Activated T-cell treated with anti-CD3 and anti-CD28 coated beads for 48 hours (primary cell): ENCODE data around the gene ZSCAN5C.
A peak's percentile ranks its signal among the peaks of the same experiment; 100 is the strongest.
"Not testable (repeated sequence)": the region's sequence is repeated elsewhere in the genome, so short reads cannot be mapped to it uniquely, and the experiment has no call there.

Experiments used
- DNase-seq: peaks from one replicate; pipeline ENCODE4 v3.0.0-alpha.2; 2020; ENCODE audit warnings: low read depth

ZSCAN5C gene

GRCh38 chr19:56191711-56192110 is 10.4 kb upstream of the ZSCAN5C start:
- DNase-seq = no peak

DNA sequence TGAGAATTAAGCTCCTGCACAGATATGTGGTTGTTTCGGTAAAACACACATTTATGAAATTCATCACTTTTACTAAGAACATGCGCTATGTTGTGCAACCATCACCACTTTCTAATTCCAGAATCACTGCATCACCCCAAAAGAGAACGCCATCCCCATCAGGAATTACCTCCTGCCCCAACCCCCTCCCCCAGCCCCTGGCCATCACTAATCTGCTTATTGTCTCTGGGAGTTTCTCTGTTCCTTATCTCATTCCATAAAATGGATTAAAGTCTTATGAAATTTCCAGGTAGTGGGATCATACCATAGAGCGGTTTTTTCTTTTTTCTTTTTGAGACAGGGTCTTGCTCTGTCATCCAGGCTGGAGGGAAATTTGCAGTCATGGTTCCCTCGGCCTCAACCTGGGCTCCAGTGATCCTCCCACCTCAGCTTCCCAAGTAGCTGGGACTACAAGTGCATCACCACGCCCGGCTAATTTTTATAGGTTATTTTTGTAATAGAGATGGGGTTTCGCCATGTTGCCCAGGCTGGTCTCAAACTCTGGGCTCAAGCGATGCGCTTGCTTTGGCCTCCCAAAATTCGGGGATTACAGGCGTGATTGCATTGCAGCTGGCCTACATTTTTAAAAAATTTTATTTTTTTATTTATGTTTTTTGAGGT is 8.0 kb upstream of the ZSCAN5C start:
- no peak for DNase-seq

GRCh38 chr19:56197646-56198045 is 4.4 kb upstream of the ZSCAN5C start, which contains the start of gene ZSCAN5B:
TSS of gene ZSCAN5B (minus strand) at chr19:56197783. CDS start at chr19:56193052, 4,731 bp downstream.
- not testable (repeated sequence) for DNase-seq

- DNase-seq = no peak
Measured at GRCh38 chr19:56199687-56200086, 2.4 kb upstream of the ZSCAN5C start.

- DNase-seq = not testable (repeated sequence)
Measured at GRCh38 chr19:56207581-56207980, 5.5 kb downstream of the ZSCAN5C start.

DNA sequence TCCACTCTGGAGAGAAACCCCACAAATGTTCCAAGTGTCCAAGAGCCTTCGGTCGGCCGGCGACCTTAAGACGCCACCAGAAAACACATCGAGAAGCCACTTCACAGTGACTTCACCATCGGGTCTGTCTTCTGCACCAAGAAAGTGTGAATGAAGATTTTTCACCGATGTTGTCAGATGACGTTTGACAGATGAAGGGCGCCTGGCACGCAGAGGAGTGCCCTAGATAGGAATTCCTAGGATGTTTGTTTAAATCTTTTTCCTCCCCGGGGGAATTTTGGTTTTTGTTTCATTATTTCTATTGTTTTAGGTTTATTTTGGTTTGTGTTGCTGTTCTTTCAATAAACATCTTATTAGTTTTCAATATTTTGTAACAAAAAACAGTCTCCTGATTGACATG is 7.0 kb downstream of the ZSCAN5C start:
- no peak for DNase-seq

DNA sequence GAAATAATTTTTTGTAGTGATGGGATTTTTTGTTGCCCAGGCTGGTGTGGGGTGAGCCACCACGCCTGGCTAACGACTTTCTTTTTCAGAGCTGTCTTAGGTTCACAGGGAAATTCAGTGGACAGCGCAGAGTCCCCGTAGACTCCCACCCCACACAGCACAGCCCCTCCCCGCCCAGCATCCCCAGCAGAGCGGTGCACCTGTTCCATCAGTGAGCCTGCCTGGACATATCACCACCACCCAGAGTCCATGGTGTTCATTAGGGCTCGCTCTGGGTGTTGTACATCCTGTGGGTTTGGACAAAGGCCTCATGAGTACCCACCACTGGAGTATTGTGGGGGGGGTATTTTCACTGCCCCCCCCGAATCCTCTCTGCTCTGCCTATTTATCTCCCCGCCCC is 8.0 kb downstream of the ZSCAN5C start:
- not testable (repeated sequence) for DNase-seq

DNA sequence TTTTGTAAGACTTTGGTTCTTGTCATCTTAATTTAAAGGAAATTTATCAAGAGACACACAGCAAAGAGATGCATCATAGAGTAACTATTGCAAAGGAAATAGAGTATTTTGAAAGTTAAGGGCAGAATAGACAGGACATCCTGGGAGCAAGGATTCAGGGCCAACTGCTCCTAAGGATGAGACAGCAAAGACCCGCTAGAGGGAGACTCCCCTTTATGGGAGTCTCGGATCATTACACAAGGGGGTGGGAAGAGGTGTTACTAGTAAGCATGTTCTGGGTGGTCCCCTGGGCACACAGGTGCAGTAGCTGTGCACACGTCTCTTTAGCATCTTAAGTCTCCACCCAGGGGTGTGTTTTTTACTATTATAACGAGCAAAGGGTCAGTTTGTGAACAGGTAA is 9.6 kb downstream of the ZSCAN5C start:
- no peak for DNase-seq

- DNase-seq = no peak
Measured at GRCh38 chr19:56217039-56217949, 15.2 kb downstream of the ZSCAN5C start.

DNA sequence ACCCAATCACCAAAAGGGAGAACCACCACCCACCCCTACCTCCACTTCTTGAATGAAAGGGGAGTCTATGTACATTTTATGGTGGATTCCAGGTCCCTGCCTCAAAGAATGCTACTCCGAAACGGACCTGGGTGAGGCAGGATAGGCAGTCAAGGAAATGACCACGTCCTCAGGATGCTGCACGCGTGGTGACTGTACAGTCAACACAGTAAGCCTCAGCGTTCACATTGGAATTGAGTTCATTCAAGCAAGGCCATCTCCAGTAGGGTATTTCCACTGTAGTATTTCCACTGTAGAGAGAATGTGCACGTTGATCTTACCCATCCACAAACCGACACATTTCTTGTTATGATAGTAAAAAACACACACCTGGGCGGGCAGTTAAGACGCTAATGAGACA is 16.9 kb downstream of the ZSCAN5C start:
- DNase-seq = no peak

GRCh38 chr19:56221442-56221841 is 19.4 kb downstream of the ZSCAN5C start:
- not testable (repeated sequence) for DNase-seq

GRCh38 chr19:56221851-56222250 is 19.8 kb downstream of the ZSCAN5C start:
- no peak for DNase-seq

- no peak for DNase-seq
Measured at GRCh38 chr19:56222901-56223300, 20.8 kb downstream of the ZSCAN5C start.

- DNase-seq = no peak
Measured at GRCh38 chr19:56223481-56223880, 21.4 kb downstream of the ZSCAN5C start.

GRCh38 chr19:56245121-56245740 is 43.2 kb downstream of the ZSCAN5C start:
- no peak for DNase-seq

DNA sequence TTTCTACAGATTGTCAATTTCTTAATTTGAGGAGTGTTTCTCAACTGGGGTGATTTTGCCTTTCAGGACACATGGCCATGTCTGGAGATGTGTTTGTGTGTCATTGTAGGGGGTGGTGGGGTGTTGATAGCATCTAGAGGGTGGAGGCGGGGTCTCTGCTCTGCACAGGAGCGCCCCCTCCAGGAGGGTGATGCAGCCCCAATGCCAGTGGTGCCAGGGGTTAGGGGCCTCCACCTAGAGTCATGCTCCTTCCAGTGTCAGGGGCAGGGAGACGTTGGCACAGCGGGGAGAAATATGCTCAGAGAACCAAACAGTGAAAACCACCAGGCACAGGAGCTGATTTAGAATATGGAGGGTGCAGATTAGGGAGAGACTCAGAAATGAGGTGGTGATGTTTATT is 43.7 kb downstream of the ZSCAN5C start:
- not testable (repeated sequence) for DNase-seq

DNA sequence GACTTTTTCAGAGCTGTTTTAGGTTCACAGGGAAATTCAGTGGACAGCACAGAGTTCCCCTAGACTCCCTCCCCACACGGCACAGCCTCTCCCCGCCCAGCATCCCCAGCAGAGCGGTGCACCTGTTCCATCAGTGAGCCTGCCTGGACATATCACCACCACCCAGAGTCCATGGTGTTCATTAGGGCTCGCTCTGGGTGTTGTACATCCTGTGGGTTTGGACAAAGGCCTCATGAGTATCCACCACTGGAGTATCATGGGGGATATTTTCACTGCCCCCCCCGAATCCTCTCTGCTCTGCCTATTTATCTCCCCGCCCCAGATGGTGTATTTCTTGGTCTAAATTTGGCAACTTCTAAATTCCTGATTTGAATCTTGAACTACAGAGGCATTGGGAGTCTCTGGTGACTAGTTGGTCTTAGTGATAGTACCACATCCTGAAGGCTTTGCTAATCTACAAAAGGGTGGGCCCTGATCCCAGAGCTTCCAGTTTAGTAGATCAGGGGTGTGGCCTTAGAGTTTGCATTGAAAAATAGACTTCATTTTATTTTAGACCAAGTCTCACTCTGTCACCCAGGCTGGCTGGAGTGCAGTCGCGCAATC is 46.8 kb downstream of the ZSCAN5C start:
- DNase-seq = not testable (repeated sequence)

- peak; percentile 74 for DNase-seq
Measured at GRCh38 chr19:56252699-56253422, 50.8 kb downstream of the ZSCAN5C start.

GRCh38 chr19:56253737-56254136 is 51.7 kb downstream of the ZSCAN5C start:
- DNase-seq = no peak

DNA sequence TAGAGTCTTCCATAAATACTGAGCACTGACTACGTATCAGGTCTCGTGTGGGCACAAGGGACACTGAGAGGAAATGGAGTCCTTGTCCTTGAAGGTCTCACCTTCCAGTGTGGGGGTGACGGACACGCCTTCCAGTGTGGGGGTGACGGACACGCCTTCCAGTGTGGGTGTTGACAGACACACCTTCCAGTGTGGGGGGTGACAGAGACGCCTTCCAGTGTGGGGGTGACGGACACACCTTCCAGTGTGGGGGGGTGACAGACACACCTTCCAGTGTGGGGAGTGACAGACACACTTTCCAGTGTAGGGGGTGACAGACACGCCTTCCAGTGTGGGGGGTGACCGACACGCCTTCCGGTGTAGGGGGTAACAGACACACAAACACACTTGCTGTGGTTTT is 56.2 kb downstream of the ZSCAN5C start:
- no peak for DNase-seq
